ENCODE data around the gene C19orf33.

The C19orf33 gene

DNA sequence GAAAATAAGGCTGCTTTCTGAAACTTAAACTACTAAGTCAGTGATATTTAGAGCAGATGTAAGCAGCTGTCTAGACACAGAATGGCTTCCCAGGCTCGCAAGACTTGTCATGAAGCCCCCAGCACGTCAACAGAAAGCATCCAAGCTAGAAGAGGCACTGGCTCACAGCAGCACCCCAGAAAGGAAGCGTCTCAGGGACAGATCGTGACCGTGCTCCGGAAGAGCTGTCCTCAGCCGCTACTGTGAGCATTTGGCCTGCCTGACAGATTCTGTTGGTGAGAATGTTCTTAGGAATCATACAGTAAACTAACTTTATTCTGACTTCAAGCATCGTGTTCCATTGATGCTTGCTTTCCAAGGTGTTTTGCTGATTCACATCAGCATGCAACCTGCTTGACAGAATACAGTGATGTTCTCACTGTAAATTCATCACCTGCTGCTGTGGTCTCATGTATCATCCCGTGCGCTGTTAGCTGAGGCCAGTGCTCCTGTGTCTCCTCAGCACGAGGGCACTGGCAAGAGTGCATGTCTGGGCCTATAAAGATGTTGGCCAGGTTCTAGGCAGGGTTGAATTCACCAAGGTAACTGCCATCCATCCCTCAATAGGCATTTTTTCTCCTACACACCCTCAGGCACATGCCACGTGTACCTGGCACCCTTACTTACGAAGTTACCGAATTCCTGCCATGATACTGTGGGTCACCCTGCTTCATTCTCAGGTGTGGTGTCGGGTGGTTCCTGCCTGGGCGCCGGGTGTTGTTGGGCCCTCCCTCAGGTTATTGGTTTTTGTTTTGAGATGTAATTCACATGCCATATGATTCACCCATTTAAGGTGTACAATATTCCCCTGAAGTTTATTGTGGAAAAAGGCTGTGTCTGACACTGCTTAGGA is 23.8 kb upstream of the C19orf33 start:
- no peak for DNase-seq

DNA sequence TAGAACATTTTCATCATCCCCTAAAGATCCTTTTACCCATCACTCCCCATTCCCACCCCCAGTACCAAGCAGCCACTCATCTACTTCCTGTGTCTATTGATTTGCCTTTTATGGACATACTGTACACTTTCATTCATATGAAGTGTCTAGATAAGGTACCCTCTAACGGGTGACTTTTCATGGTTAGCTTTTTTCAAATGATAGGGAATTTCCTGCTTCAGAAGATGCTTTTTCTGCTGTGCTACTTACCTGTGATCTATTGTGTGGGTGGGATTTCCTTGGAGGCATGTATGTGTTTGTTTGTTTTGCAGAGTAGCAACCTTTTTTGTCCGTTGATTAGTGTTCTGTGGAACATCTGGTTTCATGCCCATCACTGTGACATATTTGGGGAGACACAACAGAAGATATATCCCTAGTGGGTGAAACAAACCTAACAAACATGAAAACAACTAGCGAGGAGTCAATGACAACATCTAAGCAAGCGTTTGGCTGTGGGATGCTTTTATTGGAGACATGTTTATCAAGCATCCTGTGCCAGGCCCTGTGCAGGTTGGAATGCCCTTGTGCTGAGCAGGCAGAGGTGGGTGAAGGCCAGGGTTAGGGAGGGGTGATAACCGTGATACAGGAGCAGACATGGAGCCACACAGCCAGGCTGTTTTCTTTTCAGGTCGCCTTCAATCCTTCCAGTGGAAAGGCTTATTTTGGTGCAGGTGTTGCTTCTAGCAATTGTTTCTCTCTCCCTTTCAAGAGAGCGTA is 22.1 kb upstream of the C19orf33 start:
- DNase-seq: no peak

GRCh38 chr19:38283271-38283670 is 20.8 kb upstream of the C19orf33 start:
- no peak for DNase-seq

GRCh38 chr19:38284422-38284821 is 19.6 kb upstream of the C19orf33 start:
- DNase-seq: no peak

- DNase-seq: no peak
Measured at GRCh38 chr19:38285567-38285966, 18.5 kb upstream of the C19orf33 start.

DNA sequence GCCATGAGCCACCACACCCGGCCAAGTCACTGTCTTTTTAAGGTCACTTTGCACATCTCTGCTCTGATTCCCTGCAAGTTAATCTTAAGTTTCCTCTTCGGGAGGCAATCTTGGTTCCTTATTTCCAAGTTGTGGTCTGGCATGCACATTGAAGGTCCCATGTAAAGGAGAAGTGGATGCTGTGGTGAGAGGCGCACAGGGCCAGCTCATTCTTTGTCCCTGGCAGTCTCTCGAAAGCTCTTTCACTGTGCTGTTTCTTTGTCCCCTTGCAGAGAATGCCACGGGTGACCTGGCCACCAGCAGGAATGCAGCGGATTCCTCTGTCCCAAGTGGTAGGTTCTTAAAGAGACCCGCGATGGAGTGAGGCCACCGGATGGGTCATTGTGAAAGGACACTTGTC is 16.4 kb upstream of the C19orf33 start:
- DNase-seq: no peak

GRCh38 chr19:38288123-38288855 is 15.8 kb upstream of the C19orf33 start:
- DNase-seq: no peak

GRCh38 chr19:38289955-38290354 is 14.1 kb upstream of the C19orf33 start:
- no peak for DNase-seq

DNA sequence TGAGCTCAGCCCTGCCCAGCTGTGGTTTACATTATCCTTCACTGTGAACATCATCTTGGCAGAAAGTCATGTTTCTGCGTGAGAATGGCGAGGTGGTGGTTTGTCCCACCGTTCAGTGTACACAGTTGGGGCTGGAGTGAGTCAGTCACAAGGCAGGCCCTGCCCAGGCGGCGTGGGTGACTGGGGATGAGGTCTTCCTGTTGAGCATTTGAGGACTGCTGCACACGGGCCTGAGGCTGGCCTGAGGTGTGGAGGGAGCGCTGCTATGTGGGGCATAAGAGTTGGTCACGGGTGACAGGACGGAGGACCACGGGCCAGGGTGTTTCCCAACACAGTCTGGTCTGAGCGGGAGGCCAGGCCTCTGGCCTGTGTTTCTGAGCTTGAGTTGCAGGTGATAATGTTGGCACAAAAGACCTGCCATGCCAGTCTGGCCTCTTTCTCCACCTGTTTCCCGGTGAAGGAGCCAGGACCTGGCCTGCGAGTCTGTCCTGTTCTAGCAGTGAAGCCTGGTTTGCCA is 13.4 kb upstream of the C19orf33 start:
- DNase-seq: no peak

GRCh38 chr19:38291855-38292254 is 12.2 kb upstream of the C19orf33 start:
- no peak for DNase-seq

DNA sequence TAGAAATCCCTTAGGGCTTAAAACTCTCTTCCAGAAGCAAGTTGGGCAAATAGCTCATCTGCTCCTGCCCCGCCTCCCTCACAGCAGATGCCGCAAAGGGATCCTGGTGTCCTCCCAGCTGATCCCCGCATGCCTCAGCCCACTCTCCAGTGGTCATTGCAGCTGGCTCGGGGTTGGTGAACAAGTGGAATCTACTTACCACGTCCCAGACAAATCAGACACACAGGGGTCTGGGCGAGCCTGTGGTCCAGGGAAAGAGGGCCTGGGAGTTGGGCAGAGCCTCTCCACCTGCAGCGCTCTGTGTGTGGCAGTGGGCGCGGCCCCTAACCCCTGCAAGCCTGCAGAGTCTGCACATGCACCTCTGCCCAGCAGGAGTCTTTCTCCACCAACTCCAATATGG is 10.8 kb upstream of the C19orf33 start:
- DNase-seq: no peak

DNA sequence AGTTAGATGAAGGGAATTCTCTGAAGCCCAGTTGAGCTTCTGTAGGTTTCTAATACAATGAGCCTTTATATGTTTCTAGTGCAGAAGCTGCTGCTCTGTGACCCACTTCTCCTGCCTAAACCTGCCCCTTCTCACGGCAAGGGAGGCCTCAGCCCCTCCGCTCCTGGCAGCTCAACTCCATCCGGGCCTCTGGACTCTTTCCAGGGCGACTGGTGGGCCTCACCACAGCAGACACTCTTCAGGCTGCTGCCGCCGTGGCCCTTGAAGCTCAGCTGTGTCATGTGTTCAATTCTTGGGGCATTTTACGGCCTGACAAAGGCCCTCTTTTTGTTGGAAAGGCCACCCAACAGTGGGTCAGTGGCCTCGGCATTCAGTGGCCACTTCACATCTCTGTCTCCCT is 10.0 kb upstream of the C19orf33 start:
- DNase-seq: no peak

DNA sequence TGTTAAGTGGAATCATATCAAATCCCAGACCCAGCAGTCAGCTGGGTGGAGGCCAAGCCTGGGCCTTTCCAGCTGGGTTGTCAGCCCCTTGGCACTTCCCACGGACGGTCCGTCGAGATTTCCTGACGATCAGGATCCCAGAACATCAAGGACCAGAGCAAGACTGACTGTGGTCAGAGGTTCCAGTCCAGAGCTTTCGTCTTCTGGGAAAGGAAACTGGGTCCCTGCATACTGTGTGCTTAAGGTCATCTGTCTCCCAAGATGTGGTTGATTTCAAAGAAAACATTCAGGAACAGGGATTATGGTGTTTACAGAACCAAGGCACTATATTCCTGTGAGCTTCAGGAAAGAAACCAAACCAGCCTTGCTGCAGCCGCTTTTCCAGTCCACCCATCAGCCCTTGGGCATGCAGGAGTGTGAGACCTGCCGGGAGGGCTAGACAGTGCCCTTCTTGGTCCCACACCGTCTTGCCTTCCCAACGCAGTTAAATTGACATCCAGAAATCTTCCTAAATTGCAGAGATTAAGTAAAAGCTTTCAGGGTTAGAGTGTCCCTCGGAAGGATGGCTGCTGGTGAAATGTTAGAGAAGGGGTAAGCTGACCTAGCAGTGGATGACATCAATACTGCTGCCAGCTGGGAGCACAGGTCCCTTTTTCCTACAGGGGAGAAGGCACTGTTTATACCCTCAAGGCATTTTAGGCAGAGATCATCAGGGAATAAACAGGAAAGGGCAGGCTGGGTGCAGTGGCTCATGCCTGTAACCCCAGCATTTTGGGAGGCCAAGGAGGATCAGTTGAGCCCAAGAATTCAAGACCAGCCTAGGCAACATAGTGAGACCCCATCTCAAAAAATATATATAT is 5.0 kb upstream of the C19orf33 start:
- no peak for DNase-seq

DNA sequence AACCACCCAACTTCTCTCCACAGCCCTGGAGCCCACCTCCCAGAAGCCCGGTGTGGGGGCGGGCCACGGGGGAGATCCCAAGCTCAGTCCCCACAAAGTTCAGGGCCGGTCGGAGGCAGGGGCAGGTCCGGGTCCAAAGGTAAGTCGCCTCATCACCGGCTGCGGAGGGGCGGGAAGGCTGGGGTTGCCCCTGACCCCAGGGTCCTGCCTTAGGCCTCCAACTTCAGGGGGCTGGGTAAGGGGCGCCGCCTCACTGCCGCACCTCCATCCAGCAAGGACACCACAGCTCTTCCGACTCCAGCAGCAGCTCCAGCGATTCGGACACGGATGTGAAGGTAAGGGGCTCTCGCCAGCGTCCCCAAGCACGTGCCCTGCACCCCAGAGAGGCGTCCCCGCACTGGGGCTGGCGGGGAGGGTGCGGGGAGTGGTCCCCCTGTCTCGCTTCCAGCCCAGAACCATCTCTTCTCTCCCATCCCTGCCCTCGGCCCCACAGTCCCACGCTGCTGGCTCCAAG is 358 bp downstream of the C19orf33 start:
- no peak for DNase-seq

- DNase-seq: no peak
Measured at GRCh38 chr19:38304866-38305429, 897 bp downstream of the C19orf33 start.

GRCh38 chr19:38306236-38306635 is 2.2 kb downstream of the C19orf33 start:
- no peak for DNase-seq

GRCh38 chr19:38307076-38307475 is 3.0 kb downstream of the C19orf33 start:
- no peak for DNase-seq

DNA sequence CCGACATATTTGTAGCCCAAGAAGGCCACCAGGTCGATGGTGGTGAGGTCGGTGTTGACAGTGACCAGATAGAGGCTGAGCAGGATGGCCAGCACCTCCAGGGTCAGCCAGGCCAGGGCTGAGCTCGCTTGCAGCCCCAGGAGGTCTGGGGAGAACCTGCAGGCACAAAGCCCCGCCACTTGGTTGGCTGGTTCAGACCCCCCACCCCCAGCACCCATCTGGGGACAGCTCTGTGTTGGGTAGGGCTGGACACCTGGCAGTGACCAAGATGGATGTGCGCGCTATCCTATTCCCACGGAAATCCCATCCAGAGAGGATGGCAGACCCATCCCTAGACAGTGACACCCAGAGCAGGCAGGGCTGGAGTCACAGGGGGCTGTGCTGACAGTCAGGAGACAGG is 3.5 kb downstream of the C19orf33 start:
- DNase-seq: no peak

DNA sequence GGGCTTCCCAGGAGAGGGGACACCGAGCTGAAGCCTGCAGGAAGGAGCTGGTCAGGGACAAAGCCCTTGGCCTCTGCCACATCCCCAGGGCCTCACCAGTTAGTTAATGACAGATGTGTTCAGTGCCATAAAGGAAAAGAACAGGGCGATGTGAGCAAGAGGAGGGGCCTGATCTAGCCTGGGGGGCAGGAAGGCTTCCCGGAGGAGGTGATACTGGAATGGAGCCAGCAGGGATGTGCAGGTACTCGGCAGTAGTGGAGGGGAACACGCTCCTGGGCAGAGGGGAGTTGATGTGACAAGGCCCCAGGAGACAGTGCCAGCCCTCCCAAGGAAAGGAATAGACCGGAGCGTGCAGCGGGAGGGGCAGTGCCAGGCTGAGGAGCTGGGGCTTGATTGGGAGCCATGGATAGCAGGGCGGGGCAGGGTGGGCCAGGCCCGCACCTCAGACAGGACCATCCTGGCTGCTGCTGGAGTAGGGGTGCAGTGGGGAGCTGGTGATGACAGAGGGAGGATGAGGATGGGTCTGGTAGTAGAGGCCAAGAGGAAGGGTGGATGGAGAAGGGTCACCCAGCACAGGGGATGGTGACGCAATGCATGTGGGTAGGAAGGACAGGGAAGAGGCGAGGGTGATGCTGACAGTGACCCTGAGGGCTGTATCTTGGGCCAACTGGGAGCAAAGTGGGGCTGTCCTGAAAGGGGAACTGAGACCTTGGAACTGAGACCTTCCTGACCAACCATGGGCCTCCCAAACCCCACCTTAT is 4.1 kb downstream of the C19orf33 start:
- no peak for DNase-seq

DNA sequence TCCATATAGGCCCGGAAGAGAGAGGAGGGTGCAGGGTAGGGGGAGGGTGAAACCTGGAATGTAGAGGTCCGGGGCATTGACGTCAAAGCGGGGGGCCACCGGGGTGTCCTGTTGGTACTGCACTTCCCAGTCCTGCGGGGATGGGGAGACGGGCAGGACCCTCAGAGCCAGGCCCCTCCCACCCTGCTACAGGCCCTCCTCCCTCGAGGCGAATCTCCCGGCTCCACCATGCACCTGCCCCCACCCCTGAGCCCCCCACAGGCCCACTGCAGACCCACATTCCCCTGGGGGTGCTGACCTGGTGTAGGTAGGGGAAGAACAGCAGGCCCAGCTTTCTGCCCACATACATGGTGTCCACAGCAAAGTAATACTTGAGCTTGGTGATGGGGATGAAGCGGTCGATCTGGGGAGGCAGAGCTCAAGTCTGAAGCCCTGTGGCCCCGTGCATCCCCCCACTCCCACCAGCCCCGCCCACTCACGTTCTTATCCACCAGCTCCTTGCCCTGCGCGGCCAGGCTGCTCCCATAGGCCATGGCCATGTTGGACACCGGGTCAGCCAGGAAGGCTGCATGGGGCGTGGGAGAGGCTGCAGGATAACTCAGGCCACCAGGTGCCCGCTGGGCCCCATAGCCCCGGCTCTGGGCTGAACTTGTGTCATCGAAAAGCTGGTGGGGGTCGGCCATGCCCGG is 5.0 kb downstream of the C19orf33 start:
- no peak for DNase-seq

All from NCI-H774 (cell line).